COR-L47 (cell line): ENCODE data around the gene SEC24D.

Experiments used
- DNase-seq: peaks from one replicate; lab custom pipeline; 2025; lab: John Stamatoyannopoulos, UW

SEC24D gene

DNA sequence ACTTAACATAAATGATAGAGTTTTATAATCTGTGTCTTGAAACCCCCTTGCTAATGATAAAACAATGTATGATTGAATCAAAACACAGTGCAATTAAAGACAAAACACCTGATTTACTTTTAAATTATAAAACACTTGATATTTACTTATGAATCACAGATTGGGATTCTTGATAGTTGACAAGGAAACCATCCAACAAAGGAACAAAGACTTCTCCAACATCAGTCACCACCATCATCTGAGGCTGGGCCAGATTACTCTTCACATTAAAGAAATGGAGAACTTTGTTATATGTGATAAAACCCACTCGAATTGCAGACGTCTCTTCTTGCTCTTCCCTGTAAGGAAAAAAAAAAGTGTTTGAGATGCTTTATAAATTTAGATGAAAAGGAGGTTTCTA is 83.4 kb downstream of the SEC24D start:
- DNase-seq = no peak

DNA sequence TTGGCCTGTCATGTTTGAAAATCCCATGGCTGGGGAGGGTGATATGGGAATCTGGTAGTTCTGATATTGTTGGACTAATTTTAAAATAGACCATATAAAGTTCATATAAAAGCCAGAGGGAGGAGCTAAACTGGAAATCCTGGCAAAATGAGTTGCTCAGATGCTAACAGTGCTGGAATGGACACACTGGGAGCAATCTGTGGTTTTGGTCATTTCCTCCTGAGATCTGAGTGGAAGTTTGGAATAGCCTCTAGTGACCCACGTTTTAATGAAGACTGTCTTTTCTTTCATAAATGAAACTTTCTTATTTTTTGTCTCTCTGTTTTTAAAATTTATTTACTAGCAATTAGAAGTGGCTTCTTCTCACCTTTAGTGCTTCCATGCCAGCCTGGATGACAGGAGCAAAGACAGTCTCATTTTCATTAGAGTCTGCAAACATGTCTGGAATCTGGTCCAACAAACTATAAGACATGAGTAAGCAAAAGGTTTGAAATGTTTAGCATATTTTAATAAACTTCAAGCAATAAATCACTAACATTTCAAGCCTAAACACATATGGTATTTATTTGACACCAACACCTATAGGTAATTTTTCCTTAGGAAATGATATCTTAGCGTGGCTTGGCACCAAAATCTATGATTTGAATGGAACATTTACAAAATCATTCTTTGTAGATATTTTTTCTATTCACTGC is 84.2 kb downstream of the SEC24D start:
- no peak for DNase-seq

DNA sequence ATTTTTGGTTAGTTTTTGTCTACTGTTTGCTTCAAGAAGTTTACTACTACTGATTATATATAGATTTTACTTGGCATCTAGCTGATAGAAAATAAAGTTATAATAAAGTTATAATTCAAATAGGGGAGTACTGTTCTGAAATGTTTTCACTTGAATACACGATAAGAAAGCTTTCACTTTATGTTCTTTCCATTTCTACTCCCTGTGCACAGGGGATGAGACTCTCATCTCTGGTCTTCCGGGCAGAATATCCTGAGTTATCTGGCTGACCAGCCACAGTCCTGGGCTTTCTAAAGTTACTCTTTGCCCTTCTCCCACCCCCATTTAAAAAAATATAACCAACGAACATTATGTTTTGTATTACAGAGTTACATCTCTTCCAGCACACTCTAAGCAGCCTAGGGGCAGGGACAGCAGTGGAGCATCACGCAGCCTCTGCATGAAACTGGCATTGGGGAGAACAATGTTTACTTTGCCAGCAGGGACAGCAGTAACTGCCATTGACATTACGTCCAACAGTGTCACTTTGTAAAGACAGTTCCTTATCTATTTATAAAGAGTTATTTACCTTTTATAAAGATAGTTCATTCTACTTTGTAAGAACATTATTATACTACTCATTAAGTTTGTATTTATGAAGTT is 86.5 kb downstream of the SEC24D start:
- DNase-seq = peak; percentile 56

DNA sequence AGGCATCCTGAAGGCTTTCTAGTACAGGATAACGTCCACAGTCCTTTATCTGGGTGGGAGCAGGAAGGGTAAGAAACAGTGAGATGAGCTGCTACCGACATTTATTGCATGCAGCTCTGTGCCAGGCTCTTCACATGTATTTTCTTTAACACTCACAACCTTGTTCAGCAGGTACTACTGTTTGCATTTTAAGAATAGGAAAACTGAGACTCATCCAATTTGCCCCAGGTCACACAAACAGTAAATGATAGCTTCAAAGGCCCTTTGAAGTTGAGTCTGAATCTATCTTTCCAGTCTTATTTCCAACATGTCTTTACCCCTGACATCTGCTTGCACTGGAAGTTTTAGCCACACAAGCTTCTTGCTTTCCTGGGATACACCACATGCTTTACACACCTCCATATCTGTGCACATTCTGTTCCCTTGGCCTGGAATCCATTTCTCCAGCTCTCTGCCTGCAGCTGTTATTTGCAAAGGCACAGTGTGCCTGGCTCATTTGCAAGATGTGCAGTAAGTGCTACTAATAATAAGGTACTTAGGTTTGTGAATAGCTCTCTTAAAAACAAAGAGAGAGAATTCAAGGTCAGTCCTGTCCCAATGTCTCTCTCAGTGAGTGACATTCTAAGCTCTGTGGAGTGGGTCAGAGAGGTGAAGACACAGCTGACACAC is 89.5 kb downstream of the SEC24D start:
- peak; percentile 10 for DNase-seq

DNA sequence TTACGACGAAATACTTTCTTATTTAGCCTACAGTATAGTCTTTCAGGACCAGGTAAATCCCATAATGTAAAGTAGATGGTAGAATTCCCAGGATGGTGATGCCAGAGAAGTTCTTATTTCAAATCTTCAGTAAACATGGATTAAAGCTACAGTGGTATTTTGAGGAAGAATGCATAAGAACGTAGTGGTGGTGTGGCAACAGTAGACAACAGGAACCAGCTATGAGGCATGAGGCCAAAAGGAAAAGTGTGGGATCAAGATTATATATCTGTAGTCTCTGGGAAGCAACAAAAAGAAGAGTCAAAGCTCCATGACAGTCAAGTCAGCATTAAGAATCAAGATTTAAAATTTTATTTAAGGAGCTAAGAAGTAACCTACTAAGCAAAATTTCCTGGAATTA is 90.6 kb downstream of the SEC24D start:
- no peak for DNase-seq

DNA sequence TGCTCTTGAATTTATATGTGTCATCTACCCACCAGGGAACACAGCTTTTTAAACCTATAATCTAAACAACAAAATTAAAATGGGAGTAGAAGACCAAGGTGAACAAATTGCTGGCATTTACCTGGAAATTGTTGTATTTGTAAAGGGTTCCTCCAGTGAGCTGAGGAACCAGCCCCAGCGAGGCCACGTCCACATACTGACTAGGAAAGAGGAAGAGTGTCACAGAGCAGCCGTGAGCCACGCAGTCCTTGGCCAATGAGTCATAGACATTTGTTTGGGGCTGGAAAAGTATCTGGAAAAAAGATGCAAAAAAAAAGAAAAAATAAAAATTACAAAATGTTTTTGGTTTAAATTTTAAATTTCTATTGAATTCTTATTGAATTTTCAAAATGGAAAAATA is 92.1 kb downstream of the SEC24D start:
- DNase-seq = no peak

DNA sequence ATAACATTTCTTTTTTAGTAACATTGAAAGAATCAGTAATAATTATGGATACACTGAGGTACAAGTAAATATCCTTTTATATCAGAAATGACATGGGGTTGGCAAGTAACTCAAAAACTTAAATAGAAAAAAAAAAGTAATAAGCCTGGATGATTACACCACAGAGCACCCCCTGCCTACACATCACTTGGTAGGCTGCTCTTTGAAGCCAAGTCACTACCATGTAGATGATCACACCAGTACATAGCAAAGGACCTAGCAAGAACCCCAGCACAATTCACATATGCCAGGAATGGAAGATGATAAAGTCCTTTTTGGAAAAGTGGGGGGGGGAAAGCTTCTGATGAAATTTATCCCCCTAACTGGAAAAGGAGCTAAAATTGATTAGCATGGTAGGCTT is 93.9 kb downstream of the SEC24D start:
- no peak for DNase-seq

DNA sequence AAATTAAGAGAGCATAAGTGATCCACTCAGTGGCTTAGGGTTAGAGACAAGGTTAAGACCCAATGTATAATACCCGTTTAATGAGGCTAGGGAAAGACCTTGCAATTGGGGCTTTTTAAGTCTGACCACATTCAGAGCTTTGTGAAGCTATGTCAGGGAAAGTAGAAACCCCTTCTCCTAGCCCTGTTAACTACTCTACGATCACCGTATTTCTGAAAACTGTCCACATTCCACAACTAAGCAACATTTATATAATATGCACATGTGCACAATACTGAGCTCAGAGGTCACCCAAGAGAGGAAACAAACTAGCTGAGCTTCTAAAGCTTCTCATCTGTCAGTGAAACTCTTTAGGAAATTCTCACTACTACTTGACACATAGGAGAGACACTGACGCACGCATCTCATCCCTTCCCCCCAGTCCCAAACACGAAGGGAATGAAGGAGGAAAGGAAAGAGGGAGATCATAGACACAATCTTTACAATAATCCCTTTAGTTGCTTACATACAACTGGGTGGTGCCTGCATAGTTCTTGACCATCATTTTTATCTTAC is 94.5 kb downstream of the SEC24D start:
- no peak for DNase-seq

DNA sequence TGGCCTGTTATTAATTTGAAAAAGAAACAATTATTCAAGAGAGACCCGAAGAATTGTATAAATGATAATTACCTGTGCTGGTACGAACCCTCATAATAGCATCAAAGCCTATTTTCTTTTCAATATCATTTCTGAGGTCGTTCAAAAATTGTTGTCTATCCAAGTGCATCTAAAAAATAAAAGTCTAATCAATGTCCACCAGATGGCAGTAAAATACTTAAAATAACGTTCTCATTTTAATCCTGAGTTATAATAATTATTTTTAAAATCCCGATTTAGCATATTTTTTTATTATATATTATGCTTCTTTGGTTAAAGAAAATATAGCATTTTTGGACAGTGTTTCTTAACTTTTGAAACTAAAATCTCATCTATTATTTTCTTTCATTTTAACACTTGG is 95.1 kb downstream of the SEC24D start:
- DNase-seq = peak; percentile 28

DNA sequence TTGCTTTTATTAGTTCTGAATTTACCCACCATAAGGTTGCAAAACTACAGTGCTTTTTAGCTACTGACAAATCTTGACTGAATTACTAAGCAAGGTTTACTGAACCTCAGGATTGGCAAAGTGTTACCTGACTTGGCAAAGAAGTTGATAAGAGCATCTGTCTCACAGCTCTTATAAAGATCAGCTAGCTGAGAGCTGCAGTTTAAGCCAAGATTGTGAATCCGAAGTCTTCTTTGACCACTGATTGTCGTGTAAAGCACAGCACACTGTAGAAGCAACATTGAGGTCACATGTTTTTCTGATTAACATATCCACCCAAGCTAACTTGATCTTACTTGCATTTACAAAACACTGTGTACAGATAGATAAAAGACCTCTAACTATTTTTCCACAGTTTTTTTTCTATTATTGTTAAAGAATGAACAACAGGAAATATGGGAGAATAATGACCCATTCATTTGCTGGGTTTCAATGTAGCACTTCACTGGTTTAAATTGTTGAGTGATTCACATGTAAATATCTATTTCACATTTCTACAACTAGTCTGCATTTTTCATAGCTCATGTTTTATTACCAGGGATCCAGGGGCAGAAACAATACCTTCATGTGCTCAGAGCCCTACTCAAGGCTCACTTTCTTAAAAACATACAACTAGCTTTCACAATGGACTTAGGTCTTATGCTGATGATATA is 96.8 kb downstream of the SEC24D start:
- no peak for DNase-seq

DNA sequence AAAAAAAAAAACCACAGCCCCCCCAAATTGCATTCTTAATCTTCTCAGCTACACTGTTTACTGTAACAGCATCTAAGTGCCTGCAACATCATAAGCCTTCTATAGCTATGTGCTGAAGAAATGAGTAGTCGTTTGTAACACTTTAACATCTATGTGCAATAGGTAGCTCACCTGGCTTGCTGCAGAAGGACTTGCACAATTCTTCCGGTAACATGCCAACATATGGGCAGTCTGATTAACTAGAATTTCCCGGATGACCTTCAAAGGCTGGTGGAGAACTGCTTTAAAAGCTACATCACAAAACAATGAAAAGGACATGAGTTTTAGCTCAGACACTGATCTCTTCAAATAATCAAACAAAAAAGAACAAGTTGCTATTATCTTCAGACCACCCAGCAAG is 97.8 kb downstream of the SEC24D start:
- DNase-seq = no peak

DNA sequence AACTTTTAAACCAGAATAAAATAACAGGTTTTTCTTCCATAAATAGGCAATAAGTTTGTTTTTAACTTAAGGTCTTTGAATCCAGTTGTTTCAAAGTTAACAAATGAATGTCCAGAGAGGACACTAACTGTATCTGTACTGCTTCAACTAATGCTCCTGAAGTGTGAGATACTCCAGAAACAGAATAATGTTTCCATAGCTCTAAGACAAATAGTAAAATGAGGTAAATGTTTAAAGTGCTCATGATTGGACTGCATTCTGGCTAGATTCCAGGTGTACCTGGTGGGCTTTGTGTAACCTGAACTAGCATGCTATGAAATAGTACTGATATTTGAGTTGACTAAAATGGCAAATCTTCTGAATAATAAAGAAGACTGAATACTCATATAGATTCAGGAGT is 99.0 kb downstream of the SEC24D start:
- peak; percentile 1 for DNase-seq

DNA sequence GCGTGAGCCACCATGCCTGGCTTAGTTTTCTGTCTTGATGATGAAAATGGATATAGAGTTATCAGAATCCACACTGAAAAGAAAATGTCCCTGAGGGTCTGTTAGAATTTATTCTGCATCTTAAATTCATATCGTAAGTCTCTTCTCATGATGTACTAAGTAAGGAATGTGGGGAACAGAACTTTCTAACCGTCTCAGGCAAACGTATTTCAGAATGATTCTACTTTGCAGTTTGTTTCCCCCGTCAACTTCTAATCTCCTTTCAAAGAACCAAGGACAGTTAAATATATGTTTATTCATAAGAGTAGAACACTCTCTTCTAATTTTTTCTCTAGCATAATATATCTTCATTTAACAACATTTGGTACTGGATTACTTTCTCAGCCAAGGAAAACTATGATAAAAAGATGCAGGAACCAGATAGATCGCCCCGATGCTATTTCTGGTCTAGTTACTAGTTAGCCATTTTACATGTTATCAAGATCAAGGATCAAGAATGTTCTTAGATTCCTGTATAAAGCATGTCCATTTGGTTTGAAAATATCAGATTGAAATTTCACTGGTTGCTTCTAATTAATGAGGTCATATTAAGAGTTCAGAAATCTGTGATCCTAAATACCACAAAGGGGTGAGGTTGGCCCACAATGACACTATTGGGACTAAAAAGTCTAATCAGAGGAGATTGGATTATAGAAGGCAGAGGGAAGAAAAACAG is 101.3 kb downstream of the SEC24D start:
- no peak for DNase-seq

DNA sequence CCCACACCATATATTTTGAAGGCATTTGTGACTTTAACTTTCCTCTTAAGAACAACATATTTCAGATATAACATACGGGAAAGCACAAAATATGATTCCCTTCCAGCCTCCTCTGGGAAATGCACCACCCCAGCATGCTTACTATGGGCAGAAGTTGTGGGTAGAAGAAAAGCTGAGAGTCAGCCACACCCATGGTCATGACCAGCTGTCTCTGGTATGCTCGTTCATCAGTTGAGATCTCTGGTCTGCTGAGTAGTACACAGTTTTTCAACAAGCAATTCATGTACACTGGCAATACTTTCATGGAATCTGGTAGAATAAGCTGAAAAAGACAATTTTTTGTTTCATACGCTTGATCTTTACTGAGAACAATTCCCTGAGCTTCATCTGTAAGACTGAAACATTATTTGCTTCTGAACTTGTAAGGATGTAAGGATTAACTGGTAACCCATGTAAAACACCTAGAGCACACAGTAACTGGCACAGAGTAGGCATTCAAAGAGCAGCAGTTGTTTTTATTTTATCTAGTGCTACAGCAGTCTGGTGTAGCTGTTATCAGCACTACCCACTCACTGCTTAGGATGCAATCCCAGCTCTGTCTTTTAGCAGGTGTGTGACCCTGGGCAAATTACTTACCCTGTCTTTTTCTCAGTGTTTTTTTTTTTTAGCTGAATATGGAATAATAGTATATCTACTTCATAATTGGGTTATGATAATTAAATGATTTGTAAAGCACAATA is 103.2 kb downstream of the SEC24D start:
- no peak for DNase-seq

DNA sequence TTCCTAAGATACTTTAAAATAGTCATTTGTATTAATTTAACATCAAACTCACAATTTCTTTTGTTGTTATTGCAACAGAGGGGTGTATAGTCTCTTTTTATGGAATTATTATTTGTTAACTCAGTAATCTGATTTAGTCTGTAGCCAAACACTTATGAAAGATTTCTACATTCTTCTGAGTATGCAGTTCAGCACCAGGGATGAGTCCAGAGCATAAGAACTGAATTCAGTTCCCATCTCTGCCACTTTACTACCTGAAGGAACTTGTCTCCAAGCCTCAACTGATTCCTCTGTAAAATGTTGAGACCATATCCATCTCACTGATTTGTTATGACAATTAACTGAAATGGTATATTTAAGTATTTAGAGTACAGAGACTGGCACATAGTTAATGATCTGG is 105.2 kb downstream of the SEC24D start:
- no peak for DNase-seq

DNA sequence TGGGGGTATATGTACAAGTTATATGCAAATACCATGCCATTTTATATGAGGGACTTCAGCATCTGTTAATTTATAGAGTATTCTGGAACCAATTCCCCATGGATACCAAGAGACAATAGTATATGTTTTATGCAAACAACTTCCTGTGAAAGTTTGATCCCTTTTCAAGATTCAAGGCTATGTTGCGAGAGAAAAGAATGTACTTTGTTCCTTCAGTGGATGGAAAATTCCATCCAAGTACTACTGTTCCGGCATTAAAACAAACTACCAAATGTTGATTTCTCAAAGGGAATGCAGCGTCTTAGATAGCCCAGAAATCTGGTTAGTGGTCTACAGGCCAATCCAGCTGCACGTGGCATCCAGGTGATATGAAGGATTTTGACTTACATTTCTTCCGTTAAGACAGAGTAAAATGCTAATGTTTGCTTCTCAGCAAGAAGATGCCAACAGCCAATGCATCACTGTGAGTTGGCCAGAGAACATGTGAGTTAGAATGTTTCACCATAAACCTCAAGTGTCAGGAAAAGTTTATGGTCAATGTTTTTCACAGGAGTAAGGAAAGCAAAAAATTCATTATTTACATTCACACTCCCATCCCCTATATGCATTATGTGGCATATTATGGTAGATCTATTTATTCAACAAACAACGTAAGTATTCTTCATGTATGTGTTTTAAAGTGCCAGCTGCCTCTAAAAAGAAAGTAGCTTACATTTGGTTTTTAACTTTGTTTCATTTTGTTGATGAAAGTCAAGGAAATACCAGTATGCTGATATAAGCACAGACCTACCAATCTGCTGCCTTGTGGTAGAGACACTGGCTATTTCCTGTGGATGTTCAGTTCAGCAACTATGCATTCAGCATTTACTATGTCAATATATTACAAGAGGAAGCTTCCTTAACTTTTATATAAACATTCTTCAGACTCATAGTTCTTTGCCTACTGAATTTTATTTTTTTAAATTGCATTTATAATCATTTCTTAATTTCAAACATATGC is 106.3 kb downstream of the SEC24D start:
- no peak for DNase-seq

DNA sequence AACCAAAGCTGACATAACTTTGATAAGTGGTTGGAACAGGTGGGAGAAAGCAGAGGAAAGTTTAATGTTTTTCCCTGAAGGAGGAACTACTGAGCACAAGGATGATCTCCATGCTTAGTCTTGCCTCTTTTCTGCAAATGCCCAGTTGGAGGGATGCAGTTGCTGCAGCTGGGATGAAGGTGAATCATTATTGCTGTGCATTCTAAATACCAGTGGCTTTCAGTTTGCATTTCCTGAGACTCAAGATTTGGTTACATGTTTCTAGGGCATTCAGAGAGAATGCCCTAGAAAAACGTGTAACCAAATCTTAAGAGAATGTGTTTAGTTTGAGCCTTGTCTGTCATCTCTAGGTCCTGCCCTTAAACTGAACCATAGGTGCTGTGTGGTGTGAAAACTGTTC is 108.6 kb downstream of the SEC24D start:
- no peak for DNase-seq

DNA sequence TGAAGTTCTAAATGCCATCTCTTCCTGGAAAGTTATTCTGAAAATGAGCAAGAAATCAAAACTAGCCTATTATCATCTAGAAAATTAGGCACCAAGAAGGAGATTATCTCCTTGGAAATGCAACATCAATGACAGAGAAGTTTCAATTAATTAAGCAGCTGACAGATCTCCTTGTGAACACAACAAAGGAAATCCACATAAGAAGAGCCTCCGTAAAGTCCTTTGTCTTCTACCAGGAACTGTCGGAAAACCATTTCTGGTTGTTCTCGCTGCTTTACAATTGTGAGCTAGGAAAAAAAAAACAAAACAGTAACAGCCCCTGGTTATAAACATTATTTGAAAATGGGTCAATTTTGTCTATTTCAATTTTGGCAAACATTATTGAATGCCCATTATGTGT is 112.6 kb downstream of the SEC24D start:
- DNase-seq = no peak

DNA sequence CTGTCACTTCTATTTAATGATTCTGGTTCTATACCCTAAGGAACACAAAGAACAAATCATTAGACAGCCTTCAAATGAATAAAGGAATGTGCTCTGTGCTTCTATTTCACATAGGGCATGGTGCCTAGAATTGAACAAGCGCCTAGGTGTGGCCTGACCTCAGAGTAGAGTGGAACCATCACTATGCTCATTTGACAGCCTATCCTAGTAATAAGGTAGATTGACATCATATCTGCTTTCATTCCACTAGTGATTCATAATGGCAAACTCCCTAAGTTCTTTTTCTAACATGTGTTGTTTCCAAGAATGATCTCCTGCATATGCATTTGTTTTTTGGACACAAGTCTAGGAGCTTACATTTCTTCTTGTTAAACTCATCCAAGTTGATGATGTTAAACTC is 114.2 kb downstream of the SEC24D start:
- DNase-seq = no peak
